Adrenal gland (tissue), 12 donors: ENCODE measurements around the gene SH3BP1. TPM values are rescaled to one million over a fixed set of nuclear protein-coding genes. Genes with fewer than 3 reads are reported as not detected.

Source experiments
- DNase-seq, 7 donors: peaks; one replicate each; pipeline ENCODE4 v3.0.0-alpha.2; 2019 to 2020
- H3K27ac ChIP-seq, 5 donors: fragments of 200-600 bp; sonication (generic) in 4 of 5; 1 replicate in 3 of 5; 2 replicates in 2 of 5; pipeline versions ENCODE4 v1.5.1 to v1.8.0; 2016 to 2020; ENCODE audit warnings: mild to moderate bottlenecking in 1 of 5
- H3K27me3 ChIP-seq: fragments of 200-600 bp; 2 replicates; pipeline ENCODE4 v1.8.0; 2021
- H3K36me3 ChIP-seq, 2 donors: fragments of 200-600 bp; replicated peaks in 1 of 2; 1 replicate in 1 of 2; 2 replicates in 1 of 2; pipeline versions ENCODE4 v1.5.1 to v1.8.0; 2018 to 2022
- H3K4me1 ChIP-seq, 2 donors: fragments of 200-600 bp; replicated peaks in 1 of 2; 1 replicate in 1 of 2; 2 replicates in 1 of 2; pipeline versions ENCODE4 v1.5.1 to v1.8.0; 2018 to 2021
- H3K4me3 ChIP-seq, 4 donors: fragments of 200-600 bp; sonication (generic) in 3 of 4; one replicate each; pipeline ENCODE4 v1.5.1; 2016 to 2018
- H3K9me3 ChIP-seq, 3 donors: fragments of 200-600 bp; sonication (generic) in 1 of 3; replicated peaks in 1 of 3; 1 replicate in 2 of 3; 2 replicates in 1 of 3; pipeline versions ENCODE4 v1.5.1 to v1.8.0; 2016 to 2021
- CTCF ChIP-seq, 6 experiments: fragments of 450-650 bp in 4 of 6; fragments of 200-600 bp in 2 of 6; sonication (generic) in 1 of 6; IDR thresholded peaks; 1 replicate in 5 of 6; 2 replicates in 1 of 6; pipeline versions ENCODE4 v1.5.1 to v1.8.0; 2016 to 2021; ENCODE audit warnings: antibody characterized with exemption in 6 of 6, mild to moderate bottlenecking in 2 of 6, moderate library complexity in 1 of 6
- POLR2A ChIP-seq, 2 donors: fragments of 450-650 bp; IDR thresholded peaks; one replicate each; pipeline ENCODE4 v1.6.1; 2017; ENCODE audit warnings: antibody characterized with exemption in 2 of 2, mild to moderate bottlenecking in 2 of 2, moderate library complexity in 1 of 2
- WGBS, 4 donors: extraction: QIAGEN DNeasy Blood & Tissue Kit in 2 of 4; methylation state at CpG; one replicate each; pipeline versions ENCODE4 v1.1.5 to v1.1.7; 2013 to 2017; 5-methylcytosine and 5-hydroxymethylcytosine counted together
- intact Hi-C, 2 donors: fragments of 100-400 bp; cut with DNase I; formaldehyde crosslinking; loops; one replicate each; pipeline versions ENCODE4 v1.14.1 to v1.15.0; 2022 to 2023
- polyA plus RNA-seq, 3 donors: library from polyadenylated mRNA; stranded (reverse); fragments of 200-250 nt in 2 of 3; fragments of 350-450 nt in 1 of 3; fragmentation: Illumina TruSeq in 1 of 3; extraction: RNeasy Lipid Tissue Mini Kit (QIAGEN cat#74804) in 1 of 3; gene quantifications; one replicate each; pipeline ENCODE4 v1.2.3, GENCODE V29; 2013 to 2014
- total RNA-seq, 9 donors: library from RNA; depleted of rRNA in 4 of 9; stranded (reverse); fragments of >200 nt in 4 of 9; fragments of 120-200 nt in 1 of 9; fragmentation: NEBNext Ultra II Directional in 1 of 9; extraction: Animal tissue kit (Norgen Biotek cat#: 25700) in 1 of 9; gene quantifications; one replicate each; pipeline versions ENCODE4 v1.1.0 to v1.2.4, GENCODE V29; 2013 to 2023
- donor health status: healthy with polysubstance abuse.
- donor health status: Bipolar disorder and iron deficiency.
- donor health status: DM: yes; HTN: yes; CAD: no.
- donor health status: DM: no; HTN: no; CAD: no.
- donor health status: DM: no; HTN: no; CAD: no.
- donor health status: DM: yes; HTN: yes; CAD: no.

SH3BP1 gene
- total and polyA plus RNA-seq, 12 donors, result 2.4 to 27.3 (median 10.1) TPM

GRCh38 chr22:37659897-37660708, 20.6 kb downstream of the SH3BP1 start:
- WGBS, 4 donors, result 64 to 70% (median 67%) methylated on average over 9 to 14 of the region's 14 CpGs
- DNase-seq, result peak in 1 of 7 donors; percentile 17
- Histone ChIP-seq H3K36me3 (no peaks in the 10 kb centered on the region), H3K9me3 (no peaks in the 10 kb centered on the region), H3K4me3 (peak overlapping the region in 1 of 4 donors; percentile 78), H3K4me1 (peaks cover 31 to 41% of the 10 kb centered on the region in 2 donors), H3K27me3 (no peaks in the 10 kb centered on the region), H3K27ac (peak overlapping the region in 4 of 5 donors; percentile 46 to 89 (median 76))
- intact Hi-C loops, result no loop called here
- no peak for TF ChIP-seq POLR2A (IDR thresholded peaks at IDR 0.05)
- no peak for TF ChIP-seq CTCF (IDR thresholded peaks at IDR 0.05)

- 65 to 76% (median 68%) methylated on average over 2 of the region's 2 CpGs for WGBS, 4 donors
- no peak for DNase-seq
- Histone ChIP-seq H3K27me3 (no peaks in the 10 kb centered on the region), H3K27ac (peak overlapping the region in 4 of 5 donors; percentile 45 to 83 (median 76)), H3K4me3 (no peak overlapping the region), H3K4me1 (peaks cover 31 to 41% of the 10 kb centered on the region in 2 donors), H3K9me3 (no peaks in the 10 kb centered on the region), H3K36me3 (peaks cover 0 to 4% of the 10 kb centered on the region in 2 donors)
- intact Hi-C loops, result no loop called here
- TF ChIP-seq CTCF (IDR thresholded peaks at IDR 0.05), result no peak
- no peak for TF ChIP-seq POLR2A (IDR thresholded peaks at IDR 0.05)
Observed at GRCh38 chr22:37660709-37661045, 21.2 kb downstream of the SH3BP1 start.

GRCh38 chr22:37661160-37661924, 21.9 kb downstream of the SH3BP1 start:
- no peak for TF ChIP-seq POLR2A (IDR thresholded peaks at IDR 0.05)
- TF ChIP-seq CTCF (IDR thresholded peaks at IDR 0.05), result peak in 5 of 6 experiments; percentile 11 to 44 (median 27)
- peaks cover 31 to 41% of the 10 kb centered on the region in 2 donors for H3K4me1 ChIP-seq
- intact Hi-C loops, result no loop called here
- H3K27ac ChIP-seq, result peak overlapping the region in 4 of 5 donors; percentile 49 to 83 (median 76)
- no peaks in the 10 kb centered on the region for H3K9me3 ChIP-seq
- 35 to 45% (median 42%) methylated on average over 12 of the region's 12 CpGs for WGBS, 4 donors
- DNase-seq, result peak in 2 of 7 donors; percentile 44 to 73
- no peaks in the 10 kb centered on the region for H3K27me3 ChIP-seq
- H3K36me3 ChIP-seq, result peaks cover 0 to 11% of the 10 kb centered on the region in 2 donors
- no peak overlapping the region for H3K4me3 ChIP-seq

GRCh38 chr22:37662039-37662438, 22.6 kb downstream of the SH3BP1 start:
- WGBS, 4 donors, result 73 to 84% (median 76%) methylated on average over 5 of the region's 5 CpGs
- no peak overlapping the region for H3K4me3 ChIP-seq
- peak overlapping the region in 3 of 5 donors; percentile 73 to 83 (median 80) for H3K27ac ChIP-seq
- no peaks in the 10 kb centered on the region for H3K9me3 ChIP-seq
- H3K36me3 ChIP-seq, result peaks cover 0 to 14% of the 10 kb centered on the region in 2 donors
- H3K27me3 ChIP-seq, result no peaks in the 10 kb centered on the region
- DNase-seq, result no peak
- TF ChIP-seq POLR2A (IDR thresholded peaks at IDR 0.05) (no peak), CTCF (IDR thresholded peaks at IDR 0.05) (no peak)
- intact Hi-C loops, result no loop called here
- peaks cover 31 to 41% of the 10 kb centered on the region in 2 donors for H3K4me1 ChIP-seq
